Loucy (cell line): Measurements from ENCODE around the gene MAP3K19.

ENCODE experiments used
- CTCF ChIP-seq: fragments of 200-600 bp; sonication (generic); conservative IDR thresholded peaks from 2 replicates; pipeline ENCODE4 v1.5.1; 2014; ENCODE audit warnings: mild to moderate bottlenecking, antibody characterized with exemption, low read length
- EZH2phosphoT487 ChIP-seq: fragments of 200-600 bp; IDR thresholded peaks from 2 replicates; pipeline ENCODE4 v1.6.1; 2018; ENCODE audit warnings: antibody characterized with exemption, mild to moderate bottlenecking, moderate library complexity, borderline replicate concordance

- TF ChIP-seq CTCF: no peak
- no peak for TF ChIP-seq EZH2phosphoT487
Measured at GRCh38 chr2:135037831-135038230, 9.4 kb downstream of the MAP3K19 start.
